Measurements from ENCODE around the gene SUPT3H.

DNA sequence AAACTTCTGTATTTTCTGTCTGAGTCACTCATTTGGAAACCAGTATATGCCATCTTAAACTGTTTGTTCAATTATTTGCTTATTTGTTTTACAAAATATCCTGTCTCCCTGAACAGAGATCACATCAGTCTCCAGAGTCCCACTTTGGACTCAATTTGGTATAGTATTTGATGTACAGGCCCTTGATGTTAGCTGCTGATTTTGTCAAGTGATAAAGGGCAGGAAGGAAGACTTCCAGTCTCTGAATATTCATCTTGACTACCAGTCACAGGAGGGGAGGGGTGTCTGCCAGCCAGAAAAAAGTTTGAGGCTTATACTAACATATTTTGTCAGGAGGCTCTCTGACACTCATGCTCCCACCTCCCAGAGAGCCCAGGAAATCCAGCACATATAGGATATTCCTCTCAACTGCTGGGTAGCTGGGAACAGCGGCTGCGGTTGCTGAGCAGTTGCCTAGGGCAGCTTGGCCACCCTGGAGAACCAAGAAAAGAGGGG, 426.4 kb downstream of the SUPT3H start:
- TF ChIP-seq, protein P1, sequence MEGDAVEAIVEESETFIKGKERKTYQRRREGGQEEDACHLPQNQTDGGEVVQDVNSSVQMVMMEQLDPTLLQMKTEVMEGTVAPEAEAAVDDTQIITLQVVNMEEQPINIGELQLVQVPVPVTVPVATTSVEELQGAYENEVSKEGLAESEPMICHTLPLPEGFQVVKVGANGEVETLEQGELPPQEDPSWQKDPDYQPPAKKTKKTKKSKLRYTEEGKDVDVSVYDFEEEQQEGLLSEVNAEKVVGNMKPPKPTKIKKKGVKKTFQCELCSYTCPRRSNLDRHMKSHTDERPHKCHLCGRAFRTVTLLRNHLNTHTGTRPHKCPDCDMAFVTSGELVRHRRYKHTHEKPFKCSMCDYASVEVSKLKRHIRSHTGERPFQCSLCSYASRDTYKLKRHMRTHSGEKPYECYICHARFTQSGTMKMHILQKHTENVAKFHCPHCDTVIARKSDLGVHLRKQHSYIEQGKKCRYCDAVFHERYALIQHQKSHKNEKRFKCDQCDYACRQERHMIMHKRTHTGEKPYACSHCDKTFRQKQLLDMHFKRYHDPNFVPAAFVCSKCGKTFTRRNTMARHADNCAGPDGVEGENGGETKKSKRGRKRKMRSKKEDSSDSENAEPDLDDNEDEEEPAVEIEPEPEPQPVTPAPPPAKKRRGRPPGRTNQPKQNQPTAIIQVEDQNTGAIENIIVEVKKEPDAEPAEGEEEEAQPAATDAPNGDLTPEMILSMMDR (IDR thresholded peaks at IDR 0.05): no peak
- TF ChIP-seq POLR2AphosphoS5 (IDR thresholded peaks at IDR 0.05) (no peak), POLR2A (IDR thresholded peaks at IDR 0.05) (no peak)

Data from breast epithelium (tissue), 3 donors.